ENCODE data around the gene CRTC2. TPM values are rescaled to one million over a fixed set of nuclear protein-coding genes. Genes with fewer than 3 reads are reported as not detected.

The CRTC2 gene
- total RNA-seq, 1 experiment from 2014 or later, result 33.8 TPM

DNA sequence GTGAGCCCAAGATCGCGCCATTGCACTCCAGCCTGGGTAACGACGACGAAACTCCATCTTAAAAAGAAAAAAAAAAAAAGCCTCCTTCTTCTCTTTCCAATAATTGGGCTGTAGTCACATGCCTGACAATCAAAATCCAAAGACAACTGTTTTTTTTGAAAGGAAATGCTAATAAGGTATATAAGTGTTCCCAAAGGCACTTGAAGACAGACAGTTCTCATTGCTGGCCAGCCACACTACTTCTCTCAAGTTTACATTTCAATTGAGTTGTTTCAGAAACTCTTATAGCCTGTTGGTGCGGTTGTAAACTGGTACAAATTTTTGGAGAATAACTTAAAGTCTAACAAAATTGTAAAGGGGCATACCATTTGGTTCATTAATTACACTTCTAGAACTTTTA, 58.9 kb downstream of the CRTC2 start:
- CTCF ChIA-PET, result no interaction called here
- POLR2A ChIA-PET, result no interaction called here
- Histone ChIP-seq H3K9ac (ENCODE audit: low read length) (no peak overlapping the region), H3K4me1 (ENCODE audit: control insufficient read depth in 1 of 2, insufficient read depth in 2 of 2, low read length in 2 of 2) (peaks cover 0 to 5% of the 10 kb centered on the region in 2 experiments; a peak in 1 of 4 replicates), H3K4me2 (ENCODE audit: low read length) (no peak overlapping the region), H3K27me3 (ENCODE audit: insufficient read depth, low read length) (no peaks in the 10 kb centered on the region), H4K20me1 (ENCODE audit: insufficient read depth) (no peaks in the 10 kb centered on the region), H3K36me3 (ENCODE audit: control insufficient read depth in 1 of 2, insufficient read depth in 2 of 2, low read length in 2 of 2) (no peaks in the 10 kb centered on the region), H3K9me2 (ENCODE audit: insufficient read depth) (no peaks in the 10 kb centered on the region), H3K79me2 (ENCODE audit: insufficient read depth, low read length) (peaks cover 49% of the 10 kb centered on the region), H2AFZ (ENCODE audit: low read depth, low read length, poor library complexity, severe bottlenecking) (no peak overlapping the region), H3K4me3 (replicated peaks in 1 of 2; ENCODE audit: low read depth in 1 of 2, low read length in 2 of 2) (no peak overlapping the region), H3K27ac (ENCODE audit: low read depth, low read length) (no peak overlapping the region), H3K9me3 (ENCODE audit: control insufficient read depth in 1 of 2, insufficient read depth in 1 of 2, low read depth in 1 of 2, low read length in 2 of 2) (no peaks in the 10 kb centered on the region)
- intact Hi-C loops (cut with micrococcal nuclease), result no loop called here
- no peak for TF ChIP-seq TCF7L2 (IDR thresholded peaks at IDR 0.05; ENCODE audit: borderline replicate concordance, extremely low read depth, insufficient read depth, insufficient read length)
- TF ChIP-seq, protein P1, sequence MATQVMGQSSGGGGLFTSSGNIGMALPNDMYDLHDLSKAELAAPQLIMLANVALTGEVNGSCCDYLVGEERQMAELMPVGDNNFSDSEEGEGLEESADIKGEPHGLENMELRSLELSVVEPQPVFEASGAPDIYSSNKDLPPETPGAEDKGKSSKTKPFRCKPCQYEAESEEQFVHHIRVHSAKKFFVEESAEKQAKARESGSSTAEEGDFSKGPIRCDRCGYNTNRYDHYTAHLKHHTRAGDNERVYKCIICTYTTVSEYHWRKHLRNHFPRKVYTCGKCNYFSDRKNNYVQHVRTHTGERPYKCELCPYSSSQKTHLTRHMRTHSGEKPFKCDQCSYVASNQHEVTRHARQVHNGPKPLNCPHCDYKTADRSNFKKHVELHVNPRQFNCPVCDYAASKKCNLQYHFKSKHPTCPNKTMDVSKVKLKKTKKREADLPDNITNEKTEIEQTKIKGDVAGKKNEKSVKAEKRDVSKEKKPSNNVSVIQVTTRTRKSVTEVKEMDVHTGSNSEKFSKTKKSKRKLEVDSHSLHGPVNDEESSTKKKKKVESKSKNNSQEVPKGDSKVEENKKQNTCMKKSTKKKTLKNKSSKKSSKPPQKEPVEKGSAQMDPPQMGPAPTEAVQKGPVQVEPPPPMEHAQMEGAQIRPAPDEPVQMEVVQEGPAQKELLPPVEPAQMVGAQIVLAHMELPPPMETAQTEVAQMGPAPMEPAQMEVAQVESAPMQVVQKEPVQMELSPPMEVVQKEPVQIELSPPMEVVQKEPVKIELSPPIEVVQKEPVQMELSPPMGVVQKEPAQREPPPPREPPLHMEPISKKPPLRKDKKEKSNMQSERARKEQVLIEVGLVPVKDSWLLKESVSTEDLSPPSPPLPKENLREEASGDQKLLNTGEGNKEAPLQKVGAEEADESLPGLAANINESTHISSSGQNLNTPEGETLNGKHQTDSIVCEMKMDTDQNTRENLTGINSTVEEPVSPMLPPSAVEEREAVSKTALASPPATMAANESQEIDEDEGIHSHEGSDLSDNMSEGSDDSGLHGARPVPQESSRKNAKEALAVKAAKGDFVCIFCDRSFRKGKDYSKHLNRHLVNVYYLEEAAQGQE (IDR thresholded peaks at IDR 0.05; ENCODE audit: low read depth), result no peak
- BruUV-seq (replicated peaks), result no TSS peak
- RAD21 ChIA-PET (ENCODE audit: low non-redundant PET in 1 of 2, low total read pairs in 2 of 2, uncharacterized antibody in 2 of 2, unreplicated experiment in 2 of 2), result no interaction called here
- no peak for ATAC-seq
- no peak for DNase-seq (ENCODE audit: low read depth, low spot score)

Small RNAs within 50 kb of the gene (microRNA-seq; reads per million reads assigned to microRNA genes)
- not detected for gene MIR6737 (ENCODE audit: borderline number of aligned reads)

Other genes starting within 250 kb of the CRTC2 start
- 47.6 TPM for gene INTS3, start 230.6 kb downstream of the CRTC2 start, total RNA-seq (2021; ENCODE audit: unreplicated experiment)
- 14.3 TPM for gene SLC27A3, start 183.2 kb downstream of the CRTC2 start, total RNA-seq (2021; ENCODE audit: unreplicated experiment)
- 50.2 TPM for gene GATAD2B, start 35.6 kb downstream of the CRTC2 start, total RNA-seq (2021; ENCODE audit: unreplicated experiment)
- 70.8 TPM for gene DENND4B, start 11.9 kb downstream of the CRTC2 start, total RNA-seq (2021; ENCODE audit: unreplicated experiment)
- 51.5 TPM for gene SLC39A1, start 4.9 kb upstream of the CRTC2 start, total RNA-seq (2021; ENCODE audit: unreplicated experiment)
- gene CREB3L4, start 9.3 kb upstream of the CRTC2 start, total RNA-seq (2021; ENCODE audit: unreplicated experiment), result 15.3 TPM
- 123 TPM for gene JTB, start 19.1 kb upstream of the CRTC2 start, total RNA-seq (2021; ENCODE audit: unreplicated experiment)
- 93.6 TPM for gene RAB13, start 27.7 kb upstream of the CRTC2 start, total RNA-seq (2021; ENCODE audit: unreplicated experiment)
- gene RPS27, start 32.1 kb upstream of the CRTC2 start, total RNA-seq (2021; ENCODE audit: unreplicated experiment), result 1,905 TPM
- 0.10 TPM for gene NUP210L, start 196.5 kb upstream of the CRTC2 start, total RNA-seq (2021; ENCODE audit: unreplicated experiment)
- 457 TPM for gene TPM3, start 233.5 kb upstream of the CRTC2 start, total RNA-seq (2021; ENCODE audit: unreplicated experiment)
- not detected for gene CFAP141, start 247.7 kb upstream of the CRTC2 start, total RNA-seq (2021; ENCODE audit: unreplicated experiment)